Nephron progenitor cell (in vitro differentiated cells): ENCODE results near the gene CYP46A1.

Source experiments
- DNase-seq: peaks from one replicate; pipeline ENCODE4 v3.0.0; 2021
- H3K27ac Mint-ChIP-seq: 2 replicates; pipeline ENCODE4 v1.8.0; 2021; ENCODE audit warnings: mild to moderate bottlenecking, moderate library complexity, mixed read lengths
- H3K27me3 Mint-ChIP-seq: 2 replicates; pipeline ENCODE4 v1.8.0; 2021; ENCODE audit warnings: mild to moderate bottlenecking, low read depth, mixed read lengths; ENCODE audit not compliant: poor library complexity
- H3K36me3 Mint-ChIP-seq: 2 replicates; pipeline ENCODE4 v1.8.0; 2021; ENCODE audit warnings: low read depth, mixed read lengths
- H3K4me1 Mint-ChIP-seq: 2 replicates; pipeline ENCODE4 v1.8.0; 2021; ENCODE audit warnings: mixed read lengths
- H3K4me3 Mint-ChIP-seq: 2 replicates; pipeline ENCODE4 v1.8.0; 2021; ENCODE audit warnings: mild to moderate bottlenecking, moderate library complexity, mixed read lengths
- H3K9me3 Mint-ChIP-seq: 2 replicates; pipeline ENCODE4 v1.8.0; 2021; ENCODE audit warnings: mild to moderate bottlenecking, moderate library complexity, mixed read lengths
- CTCF ChIP-seq: fragments of 200-600 bp; sonication (generic); IDR thresholded peaks from 2 replicates; pipeline ENCODE4 v1.5.0; 2021; ENCODE audit warnings: antibody characterized with exemption

CYP46A1 gene

GRCh38 chr14:99681101-99681831 lies 2.8 kb upstream of the CYP46A1 start:
- H3K9me3 Mint-ChIP-seq: peaks cover 7% of the 10 kb centered on the region
- TF ChIP-seq CTCF: no peak
- H3K36me3 Mint-ChIP-seq: no peaks in the 10 kb centered on the region
- no peak overlapping the region for H3K27ac Mint-ChIP-seq
- no peak overlapping the region for H3K4me3 Mint-ChIP-seq
- H3K27me3 Mint-ChIP-seq: peaks cover 25% of the 10 kb centered on the region
- peaks cover 22% of the 10 kb centered on the region for H3K4me1 Mint-ChIP-seq
- DNase-seq: no peak

- H3K9me3 Mint-ChIP-seq: peaks cover 7% of the 10 kb centered on the region
- TF ChIP-seq CTCF: no peak
Measured at GRCh38 chr14:99681832-99682148, 2.3 kb upstream of the CYP46A1 start.

GRCh38 chr14:99682809-99683618 lies 1.1 kb upstream of the CYP46A1 start:
- H3K4me3 Mint-ChIP-seq: peak overlapping the region; percentile 87
- peak overlapping the region; percentile 86 for H3K27ac Mint-ChIP-seq
- H3K4me1 Mint-ChIP-seq: peaks cover 22% of the 10 kb centered on the region
- H3K9me3 Mint-ChIP-seq: peaks cover 5% of the 10 kb centered on the region
- TF ChIP-seq CTCF: peak; percentile 95
- no peaks in the 10 kb centered on the region for H3K36me3 Mint-ChIP-seq
- peak; percentile 94 for DNase-seq
- H3K27me3 Mint-ChIP-seq: peaks cover 42% of the 10 kb centered on the region

More at GRCh38 chr14:99681832-99682148, 2.3 kb upstream of the CYP46A1 start:
- Mint-ChIP-seq H3K4me3 (no peak overlapping the region), H3K27ac (no peak overlapping the region), H3K27me3 (peaks cover 30% of the 10 kb centered on the region), H3K36me3 (no peaks in the 10 kb centered on the region), H3K4me1 (peaks cover 22% of the 10 kb centered on the region)
- DNase-seq: no peak

GRCh38 chr14:99684410-99684934 lies 374 bp downstream of the CYP46A1 start:
- peaks cover 29% of the 10 kb centered on the region for H3K4me1 Mint-ChIP-seq
- H3K27me3 Mint-ChIP-seq: peaks cover 57% of the 10 kb centered on the region
- TF ChIP-seq CTCF: no peak
- H3K36me3 Mint-ChIP-seq: no peaks in the 10 kb centered on the region
- no peaks in the 10 kb centered on the region for H3K9me3 Mint-ChIP-seq
- no peak overlapping the region for H3K27ac Mint-ChIP-seq
- peak overlapping the region; percentile 77 for H3K4me3 Mint-ChIP-seq
- DNase-seq: no peak

GRCh38 chr14:99685151-99685591 lies 1.1 kb downstream of the CYP46A1 start:
- H3K27ac Mint-ChIP-seq: no peak overlapping the region

More at GRCh38 chr14:99685151-99685591, 1.1 kb downstream of the CYP46A1 start:
- peaks cover 33% of the 10 kb centered on the region for H3K4me1 Mint-ChIP-seq
- no peaks in the 10 kb centered on the region for H3K9me3 Mint-ChIP-seq
- peaks cover 64% of the 10 kb centered on the region for H3K27me3 Mint-ChIP-seq
- peak overlapping the region; percentile 77 for H3K4me3 Mint-ChIP-seq
- DNase-seq: no peak
- no peaks in the 10 kb centered on the region for H3K36me3 Mint-ChIP-seq
- no peak for TF ChIP-seq CTCF
